ENCODE measurements around the gene PMEL.

- TF ChIP-seq, protein P1, sequence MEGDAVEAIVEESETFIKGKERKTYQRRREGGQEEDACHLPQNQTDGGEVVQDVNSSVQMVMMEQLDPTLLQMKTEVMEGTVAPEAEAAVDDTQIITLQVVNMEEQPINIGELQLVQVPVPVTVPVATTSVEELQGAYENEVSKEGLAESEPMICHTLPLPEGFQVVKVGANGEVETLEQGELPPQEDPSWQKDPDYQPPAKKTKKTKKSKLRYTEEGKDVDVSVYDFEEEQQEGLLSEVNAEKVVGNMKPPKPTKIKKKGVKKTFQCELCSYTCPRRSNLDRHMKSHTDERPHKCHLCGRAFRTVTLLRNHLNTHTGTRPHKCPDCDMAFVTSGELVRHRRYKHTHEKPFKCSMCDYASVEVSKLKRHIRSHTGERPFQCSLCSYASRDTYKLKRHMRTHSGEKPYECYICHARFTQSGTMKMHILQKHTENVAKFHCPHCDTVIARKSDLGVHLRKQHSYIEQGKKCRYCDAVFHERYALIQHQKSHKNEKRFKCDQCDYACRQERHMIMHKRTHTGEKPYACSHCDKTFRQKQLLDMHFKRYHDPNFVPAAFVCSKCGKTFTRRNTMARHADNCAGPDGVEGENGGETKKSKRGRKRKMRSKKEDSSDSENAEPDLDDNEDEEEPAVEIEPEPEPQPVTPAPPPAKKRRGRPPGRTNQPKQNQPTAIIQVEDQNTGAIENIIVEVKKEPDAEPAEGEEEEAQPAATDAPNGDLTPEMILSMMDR (conservative IDR thresholded peaks at IDR 0.05 in 1 of 2, IDR thresholded peaks at IDR 0.05 in 1 of 2; ENCODE audit: low read depth in 1 of 2, low read length in 2 of 2) = no peak
- TF ChIP-seq EZH2 (IDR thresholded peaks at IDR 0.05; ENCODE audit: low read length, missing control alignments) = no peak
These were observed 52.9 kb downstream of the PMEL start for GRCh38 chr12:55912908-55913307.
